ENCODE results near the gene EEF1B2. TPM values are rescaled to one million over a fixed set of nuclear protein-coding genes. Genes with fewer than 3 reads are reported as not detected.
"Not testable (repeated sequence)": the region's sequence is repeated elsewhere in the genome, so short reads cannot be mapped to it uniquely, and the experiment has no call there.

EEF1B2 gene
- polyA plus RNA-seq, 1 experiment: 720 TPM

DNA sequence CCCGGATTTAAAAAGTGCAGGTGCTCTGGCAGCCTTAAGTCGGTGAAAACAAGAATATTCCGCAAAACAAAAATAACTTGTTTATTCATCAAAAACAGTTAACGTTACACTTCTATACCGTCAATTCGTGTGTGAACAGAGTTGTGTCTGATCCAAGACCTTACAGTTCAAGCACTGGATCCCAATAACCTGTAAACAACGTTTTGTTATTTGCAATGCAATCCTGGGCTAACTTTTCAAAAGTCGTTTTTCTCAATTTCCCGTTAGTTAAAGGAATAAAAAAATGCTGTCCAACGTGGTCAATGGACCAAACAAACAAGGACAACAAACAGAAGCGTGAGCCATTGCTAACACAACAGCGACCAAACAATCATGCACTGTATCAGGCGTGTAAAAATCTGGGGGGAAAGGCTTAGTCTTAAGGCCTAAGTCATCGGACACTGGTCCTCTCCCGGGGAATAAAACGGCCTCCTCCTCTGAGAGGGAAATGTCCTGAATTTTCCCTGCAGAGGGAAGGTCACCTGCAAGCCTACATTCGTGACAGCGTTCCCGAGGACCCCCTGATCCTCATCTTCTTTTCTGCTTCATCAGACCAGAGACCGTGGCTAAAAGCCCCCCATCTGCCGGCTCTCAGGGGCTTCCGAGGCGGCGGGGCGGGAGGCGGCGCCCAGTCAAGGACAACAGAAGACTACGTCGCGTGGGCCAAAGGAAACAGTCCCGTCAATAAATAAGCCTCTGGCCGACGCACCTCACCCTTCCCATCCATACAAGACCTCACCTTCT is 941 bp upstream of the EEF1B2 start:
- no peak for DNase-seq (ENCODE audit: low read depth)
- TF ChIP-seq, protein P1, sequence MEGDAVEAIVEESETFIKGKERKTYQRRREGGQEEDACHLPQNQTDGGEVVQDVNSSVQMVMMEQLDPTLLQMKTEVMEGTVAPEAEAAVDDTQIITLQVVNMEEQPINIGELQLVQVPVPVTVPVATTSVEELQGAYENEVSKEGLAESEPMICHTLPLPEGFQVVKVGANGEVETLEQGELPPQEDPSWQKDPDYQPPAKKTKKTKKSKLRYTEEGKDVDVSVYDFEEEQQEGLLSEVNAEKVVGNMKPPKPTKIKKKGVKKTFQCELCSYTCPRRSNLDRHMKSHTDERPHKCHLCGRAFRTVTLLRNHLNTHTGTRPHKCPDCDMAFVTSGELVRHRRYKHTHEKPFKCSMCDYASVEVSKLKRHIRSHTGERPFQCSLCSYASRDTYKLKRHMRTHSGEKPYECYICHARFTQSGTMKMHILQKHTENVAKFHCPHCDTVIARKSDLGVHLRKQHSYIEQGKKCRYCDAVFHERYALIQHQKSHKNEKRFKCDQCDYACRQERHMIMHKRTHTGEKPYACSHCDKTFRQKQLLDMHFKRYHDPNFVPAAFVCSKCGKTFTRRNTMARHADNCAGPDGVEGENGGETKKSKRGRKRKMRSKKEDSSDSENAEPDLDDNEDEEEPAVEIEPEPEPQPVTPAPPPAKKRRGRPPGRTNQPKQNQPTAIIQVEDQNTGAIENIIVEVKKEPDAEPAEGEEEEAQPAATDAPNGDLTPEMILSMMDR (IDR thresholded peaks at IDR 0.05; ENCODE audit: insufficient read depth, low read depth, low read length): no peak
- Histone ChIP-seq H3K36me3 (ENCODE audit: control insufficient read depth, insufficient read depth, low read length) (peaks cover 7% of the 10 kb centered on the region), H3K4me3 (ENCODE audit: low read depth, low read length) (peak overlapping the region; percentile 87), H3K27me3 (ENCODE audit: control insufficient read depth, insufficient read depth, low read length) (no peaks in the 10 kb centered on the region)
- ChIA-PET CTCF (no interaction called here), POLR2A (no interaction called here)

DNA sequence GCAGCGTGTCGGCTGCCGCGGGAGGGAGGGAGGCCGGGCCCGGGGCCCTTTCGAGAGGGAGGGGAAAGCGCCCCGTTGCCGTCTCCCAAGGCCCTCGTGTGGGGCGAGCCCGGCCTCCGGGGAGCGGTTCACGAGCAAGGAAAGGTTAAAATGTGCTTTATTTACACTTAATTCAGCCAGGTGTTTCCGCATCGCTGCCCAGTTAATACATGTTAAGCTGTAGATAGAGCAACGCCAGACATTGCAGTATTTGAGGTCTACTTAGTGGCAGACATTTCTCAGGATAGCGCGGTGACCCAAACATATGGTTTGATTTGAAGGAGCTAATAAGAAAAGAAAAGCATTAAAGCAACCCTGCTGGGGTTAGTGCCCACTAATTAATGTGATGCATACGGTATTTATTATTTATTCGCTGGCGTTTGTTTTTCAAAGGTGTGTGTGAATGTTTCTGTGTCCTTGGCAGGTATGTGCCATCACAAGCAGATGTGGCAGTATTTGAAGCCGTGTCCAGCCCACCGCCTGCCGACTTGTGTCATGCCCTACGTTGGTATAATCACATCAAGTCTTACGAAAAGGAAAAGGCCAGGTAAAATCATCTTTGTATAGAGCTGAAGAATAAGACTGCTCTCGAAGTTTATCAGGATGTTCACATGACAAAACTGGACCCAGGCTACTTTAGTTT is 571 bp downstream of the EEF1B2 start:
- POLR2A ChIA-PET: interaction anchor here (0.6 to 1.4 kb wide), 2 partner anchors 103 to 499 kb away, joined by 3 to 6 read pairs; no protein-coding TSS in a partner anchor
- peak overlapping the region; percentile 87 for H3K4me3 ChIP-seq (ENCODE audit: low read depth, low read length)
- TF ChIP-seq, protein P1 (IDR thresholded peaks at IDR 0.05; ENCODE audit: insufficient read depth, low read depth, low read length): no peak
- no peaks in the 10 kb centered on the region for H3K27me3 ChIP-seq (ENCODE audit: control insufficient read depth, insufficient read depth, low read length)
- CTCF ChIA-PET: interaction anchor here (1.4 to 1.6 kb wide), 2 partner anchors 99 to 104 kb away, joined by 4 to 5 read pairs; no protein-coding TSS in a partner anchor
- no peak for DNase-seq (ENCODE audit: low read depth)
- peaks cover 8% of the 10 kb centered on the region for H3K36me3 ChIP-seq (ENCODE audit: control insufficient read depth, insufficient read depth, low read length)

DNA sequence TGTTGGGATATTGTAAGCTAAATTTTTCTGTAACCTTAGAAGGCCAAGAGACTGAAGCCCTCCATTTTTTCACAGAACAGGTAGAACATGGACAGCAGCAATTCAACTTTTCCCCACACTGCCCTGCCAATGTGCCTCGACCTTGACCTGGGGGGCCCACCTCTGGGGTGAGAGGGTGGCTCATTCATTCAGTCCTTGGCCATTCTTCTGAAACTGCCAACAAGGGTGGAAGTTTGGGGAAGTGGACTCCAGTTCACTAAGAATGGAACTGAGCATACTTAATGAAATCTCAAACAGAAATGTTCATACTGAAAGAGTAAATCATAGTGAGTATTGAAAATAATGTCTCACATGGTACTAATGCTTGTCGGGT is 1.1 kb downstream of the EEF1B2 start:
- no peaks in the 10 kb centered on the region for H3K27me3 ChIP-seq (ENCODE audit: control insufficient read depth, insufficient read depth, low read length)
- TF ChIP-seq, protein P1 (IDR thresholded peaks at IDR 0.05; ENCODE audit: insufficient read depth, low read depth, low read length): no peak
- peaks cover 8% of the 10 kb centered on the region for H3K36me3 ChIP-seq (ENCODE audit: control insufficient read depth, insufficient read depth, low read length)
- POLR2A ChIA-PET: interaction anchor here (1.4 kb wide), 1 partner anchor 103 kb away, joined by 6 read pairs; no protein-coding TSS in a partner anchor
- CTCF ChIA-PET: interaction anchor here (1.3 to 1.6 kb wide), 3 partner anchors 52 to 103 kb away, joined by 3 to 5 read pairs (median 4); a partner anchor contains a TSS
- no peak for DNase-seq (ENCODE audit: low read depth)
- peak overlapping the region; percentile 87 for H3K4me3 ChIP-seq (ENCODE audit: low read depth, low read length)

DNA sequence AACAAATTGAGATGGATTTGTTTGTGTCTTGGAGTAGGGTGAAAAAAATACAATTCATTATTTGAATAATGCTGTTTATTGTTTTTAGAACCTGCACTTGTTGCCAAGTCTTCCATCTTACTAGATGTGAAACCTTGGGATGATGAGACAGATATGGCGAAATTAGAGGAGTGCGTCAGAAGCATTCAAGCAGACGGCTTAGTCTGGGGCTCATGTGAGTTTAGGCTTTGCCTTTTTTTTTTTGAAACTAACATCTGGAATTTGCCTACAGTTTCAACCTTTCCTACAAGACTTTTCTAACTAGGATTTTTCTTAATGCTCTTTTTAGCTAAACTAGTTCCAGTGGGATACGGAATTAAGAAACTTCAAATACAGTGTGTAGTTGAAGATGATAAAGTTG is 2.7 kb downstream of the EEF1B2 start:
- H3K36me3 ChIP-seq (ENCODE audit: control insufficient read depth, insufficient read depth, low read length); H3K27me3 ChIP-seq (ENCODE audit: control insufficient read depth, insufficient read depth, low read length); H3K4me3 ChIP-seq (ENCODE audit: low read depth, low read length); DNase-seq (ENCODE audit: low read depth); CTCF ChIA-PET; POLR2A ChIA-PET: not testable (repeated sequence)

DNA sequence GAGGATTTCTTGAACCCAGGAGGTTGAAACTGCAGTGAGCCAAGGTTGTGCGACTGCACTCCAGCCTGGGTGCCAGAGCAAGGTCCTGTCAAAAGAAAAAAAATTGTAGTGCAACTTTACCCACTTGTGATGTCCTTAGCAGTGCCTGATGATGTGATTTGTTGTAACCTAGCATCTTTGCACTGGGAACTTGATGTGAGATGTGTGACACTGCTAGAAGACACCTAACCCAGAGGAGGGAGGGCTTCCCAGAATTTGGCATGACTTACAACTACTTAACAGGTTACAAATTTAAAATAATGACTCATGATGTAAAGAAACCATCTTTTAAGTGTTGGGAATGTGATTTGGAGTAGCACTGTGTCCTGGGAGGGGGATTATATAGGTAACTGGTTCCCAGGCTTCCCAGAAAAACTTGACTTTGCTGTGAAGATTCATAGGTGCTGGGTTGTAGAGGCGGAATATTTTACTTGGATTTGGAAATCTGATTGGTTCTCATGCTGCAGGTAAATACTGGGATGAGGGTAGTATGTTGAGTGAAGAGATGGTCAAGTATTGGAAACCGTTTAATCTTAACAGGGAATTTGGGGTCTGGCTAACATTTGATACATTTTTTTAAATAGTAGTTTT is 3.7 kb downstream of the EEF1B2 start:
- Histone ChIP-seq H3K27me3 (ENCODE audit: control insufficient read depth, insufficient read depth, low read length) (no peaks in the 10 kb centered on the region), H3K36me3 (ENCODE audit: control insufficient read depth, insufficient read depth, low read length) (peaks cover 8% of the 10 kb centered on the region), H3K4me3 (ENCODE audit: low read depth, low read length) (no peak overlapping the region)
- ChIA-PET CTCF (interaction anchor here (0.7 to 2.6 kb wide), 5 partner anchors 32 to 281 kb away, joined by 3 to 10 read pairs (median 4); partner anchors contain the start of gene ADAM23), POLR2A (no interaction called here)
- no peak for DNase-seq (ENCODE audit: low read depth)
- TF ChIP-seq, protein P1 (IDR thresholded peaks at IDR 0.05; ENCODE audit: insufficient read depth, low read depth, low read length): no peak
